HG03196 (cell line): ENCODE measurements around the gene ERCC4.

Source experiments
- ATAC-seq: cut with Tn5 transposase; IDR thresholded peaks from one replicate; pipeline ENCODE4 v1.9.1; 2021; ENCODE audit not compliant: unreplicated experiment

Gene ERCC4

DNA sequence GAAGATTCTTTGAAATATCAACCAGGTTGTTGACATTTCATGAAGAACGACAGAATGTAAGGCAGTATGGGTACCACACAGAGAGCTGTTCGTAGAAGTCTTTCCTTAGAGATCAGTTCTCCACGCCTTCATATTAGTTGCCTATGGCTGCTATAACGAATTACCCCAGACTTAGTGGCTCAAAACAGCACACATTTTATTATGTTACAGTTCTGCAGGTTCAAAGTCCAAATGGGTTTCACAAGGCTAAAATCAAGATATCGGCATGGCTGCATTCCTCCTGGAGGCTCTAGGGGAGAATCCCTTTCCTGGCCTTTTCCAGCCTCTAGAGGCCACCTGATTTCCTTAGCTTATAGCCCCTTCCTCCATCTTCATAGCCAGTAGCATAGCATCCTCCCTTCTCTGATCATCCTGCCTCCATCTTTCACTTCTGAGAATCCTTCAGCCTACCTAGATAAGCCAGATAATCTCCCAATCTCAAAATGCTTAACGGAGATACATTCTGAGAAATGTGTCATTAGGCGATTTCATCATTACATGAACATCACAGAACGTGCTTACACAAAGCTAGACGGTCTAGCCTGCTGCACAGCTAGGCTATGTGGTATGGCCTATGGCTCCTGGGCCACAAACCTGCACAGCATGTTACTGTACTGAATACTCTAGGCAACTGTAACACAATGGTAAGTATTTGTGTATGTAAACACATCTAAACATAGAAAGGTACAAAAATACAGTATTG, 26.0 kb downstream of the ERCC4 start:
- ATAC-seq: no peak

DNA sequence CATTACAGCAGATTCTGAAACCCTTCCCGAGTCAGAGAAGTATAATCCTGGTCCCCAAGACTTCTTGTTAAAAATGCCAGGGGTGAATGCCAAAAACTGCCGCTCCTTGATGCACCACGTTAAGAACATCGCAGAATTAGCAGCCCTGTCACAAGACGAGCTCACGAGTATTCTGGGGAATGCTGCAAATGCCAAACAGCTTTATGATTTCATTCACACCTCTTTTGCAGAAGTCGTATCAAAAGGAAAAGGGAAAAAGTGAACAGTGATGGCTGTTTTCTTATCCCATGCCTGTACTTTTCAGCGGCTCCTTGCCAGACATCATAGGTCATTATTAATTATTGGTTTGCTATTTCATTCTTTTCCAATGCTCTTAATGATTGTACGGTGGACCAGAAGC, 28.1 kb downstream of the ERCC4 start:
- no peak for ATAC-seq

DNA sequence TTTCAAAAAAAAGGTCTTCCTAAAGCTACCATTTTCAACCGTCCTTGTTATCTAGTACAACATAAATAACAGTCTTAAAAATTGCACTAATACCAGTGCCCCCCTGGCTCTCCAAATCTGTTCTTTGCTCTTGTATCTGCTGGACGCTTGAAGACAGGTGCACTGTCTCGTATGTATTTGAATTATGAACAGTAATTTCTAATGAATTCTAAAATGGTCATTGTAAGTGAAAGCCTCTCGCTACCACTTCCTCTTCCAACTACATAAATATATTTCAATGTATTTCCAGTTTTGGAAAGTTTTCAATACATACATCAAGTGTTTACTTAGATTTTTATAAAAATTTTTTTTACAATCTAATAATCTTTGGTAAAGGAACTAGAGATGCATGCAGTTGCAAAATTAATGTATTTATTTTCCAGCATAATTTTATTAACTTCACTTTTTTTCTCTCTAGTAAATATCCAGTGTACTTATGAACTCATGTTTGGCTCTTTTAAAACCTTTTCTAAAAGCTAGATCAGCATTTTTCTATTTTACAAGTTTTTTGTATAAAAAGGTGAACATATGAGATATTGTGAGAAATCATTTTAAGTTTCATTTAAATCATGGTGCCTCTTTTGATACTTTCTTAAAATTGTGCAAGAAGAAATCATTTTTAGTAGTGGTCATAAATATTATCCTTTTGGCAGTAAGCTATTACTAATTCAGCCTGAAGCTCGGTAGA, 31.0 kb downstream of the ERCC4 start:
- no peak for ATAC-seq

DNA sequence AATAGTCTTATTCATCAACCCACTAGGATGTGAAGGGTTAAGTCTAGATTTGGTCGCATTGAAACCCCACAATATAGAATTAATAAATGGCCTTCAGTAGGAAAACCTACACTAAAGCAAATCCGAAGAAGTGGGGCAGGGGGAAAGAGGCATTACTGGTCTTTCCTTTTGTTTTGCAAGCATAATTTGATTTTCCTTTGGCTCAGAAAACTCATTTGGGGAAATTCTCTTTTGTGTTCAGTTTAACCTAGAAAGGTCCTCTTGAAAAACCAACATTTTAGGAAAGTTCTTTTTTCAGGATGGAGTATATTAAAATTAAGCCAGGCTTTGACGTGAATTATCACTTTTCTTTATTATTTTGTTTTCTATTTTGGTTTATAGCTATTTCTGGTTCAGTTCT, 31.7 kb downstream of the ERCC4 start:
- no peak for ATAC-seq

DNA sequence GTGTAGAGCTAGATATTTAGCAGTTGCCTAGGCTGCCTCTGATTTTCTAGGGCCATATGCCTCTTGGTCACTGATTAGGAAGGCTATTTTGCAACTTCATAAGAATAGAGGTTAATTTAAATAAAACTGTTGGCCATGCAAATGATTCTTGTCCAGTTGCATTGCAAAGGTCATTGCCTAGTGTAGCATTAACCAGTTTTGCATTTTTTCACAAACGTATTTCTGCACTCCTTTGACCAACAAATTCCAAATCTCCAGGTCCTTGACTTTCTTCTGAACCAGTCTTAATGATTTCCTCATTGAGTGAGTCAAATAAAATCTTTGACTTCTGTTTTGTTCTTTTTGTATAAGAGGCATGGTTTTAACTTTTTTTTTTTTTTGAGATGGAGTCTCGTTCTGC, 33.5 kb downstream of the ERCC4 start:
- ATAC-seq: no peak

DNA sequence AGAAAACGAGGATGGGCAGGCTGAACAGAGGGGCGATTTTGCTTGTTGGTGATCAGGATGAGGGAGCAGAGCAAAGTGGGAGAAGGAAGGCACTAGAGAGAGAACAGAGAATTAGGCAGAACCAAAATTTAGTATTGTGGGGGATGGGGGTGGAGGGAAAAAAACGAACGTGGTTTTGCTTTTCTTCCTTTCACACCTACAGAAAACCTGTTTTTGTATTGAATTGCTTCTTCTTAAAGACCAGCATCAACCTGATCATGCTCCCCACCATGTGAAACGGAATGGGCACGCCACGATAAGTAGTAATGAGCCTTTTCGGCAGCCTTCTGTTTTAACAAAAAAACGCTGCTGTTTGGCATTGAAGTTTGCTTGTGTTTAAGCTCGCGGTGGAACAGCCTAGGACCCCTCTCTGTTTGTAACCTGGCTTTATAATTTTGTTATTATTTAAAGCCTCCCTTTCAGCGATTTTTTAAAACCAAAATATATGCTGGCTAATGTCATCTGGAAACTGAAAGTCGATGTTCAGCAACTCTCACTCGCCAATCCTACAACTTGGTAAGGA, 36.8 kb downstream of the ERCC4 start:
- no peak for ATAC-seq

DNA sequence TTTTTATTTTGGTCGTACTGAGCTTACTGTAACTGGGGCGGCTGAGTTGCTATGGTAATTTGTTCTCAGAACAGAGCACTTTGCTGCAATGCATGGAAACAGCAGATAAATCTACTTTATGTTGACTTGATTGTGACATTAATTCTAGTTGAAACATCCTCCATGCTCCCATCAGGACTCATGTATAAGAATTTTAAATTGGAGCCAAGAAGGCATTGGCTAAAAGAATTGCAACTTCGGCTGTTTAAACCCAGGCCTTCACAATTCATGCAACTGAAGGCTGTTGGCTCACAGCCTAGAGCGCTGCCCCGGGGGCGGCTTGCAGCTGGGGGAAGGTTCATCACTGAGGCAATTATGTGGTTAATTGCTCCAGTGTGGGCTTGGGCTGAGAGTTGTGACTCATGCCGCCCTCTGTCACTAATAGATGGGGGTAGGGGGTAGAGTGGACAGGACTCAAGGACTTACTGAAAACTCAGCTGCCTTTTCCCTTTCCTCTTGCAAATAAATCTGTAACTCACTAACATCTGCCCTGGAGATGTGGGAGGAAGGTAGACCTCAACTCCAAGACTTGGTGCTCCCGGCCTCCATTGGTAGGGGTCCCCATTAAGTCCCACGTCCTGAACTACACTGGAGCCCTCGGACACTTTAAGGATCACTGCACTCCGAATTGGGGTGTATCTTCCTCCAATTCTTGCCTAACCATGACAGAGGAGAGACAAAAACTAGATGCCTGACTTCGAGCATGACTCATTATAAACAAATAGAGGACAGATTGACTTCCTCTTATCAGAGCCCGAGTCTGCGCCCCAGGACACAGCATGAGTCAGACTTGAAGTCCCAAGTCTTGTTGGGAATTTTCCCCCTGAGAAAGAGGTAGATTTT, 37.5 kb downstream of the ERCC4 start:
- ATAC-seq: peak; percentile 89

DNA sequence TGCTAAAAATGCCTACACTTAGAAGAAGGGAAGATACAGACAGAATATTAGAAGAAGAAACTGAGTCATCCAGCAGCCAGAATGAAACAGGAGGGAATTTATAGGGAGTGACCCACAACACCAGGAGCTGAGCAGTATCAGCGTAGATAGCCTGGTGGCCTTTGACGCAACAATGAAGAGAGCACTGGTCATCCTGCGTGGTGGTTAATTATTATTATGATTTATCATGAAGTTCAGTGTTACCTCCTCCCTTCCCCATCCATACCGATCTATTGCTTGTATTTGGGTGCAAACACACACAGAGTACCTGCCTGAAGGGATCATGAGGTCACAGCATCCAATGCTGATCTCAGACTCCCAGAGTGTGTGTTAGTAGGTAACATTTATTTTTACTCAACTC, 38.5 kb downstream of the ERCC4 start:
- ATAC-seq: no peak

DNA sequence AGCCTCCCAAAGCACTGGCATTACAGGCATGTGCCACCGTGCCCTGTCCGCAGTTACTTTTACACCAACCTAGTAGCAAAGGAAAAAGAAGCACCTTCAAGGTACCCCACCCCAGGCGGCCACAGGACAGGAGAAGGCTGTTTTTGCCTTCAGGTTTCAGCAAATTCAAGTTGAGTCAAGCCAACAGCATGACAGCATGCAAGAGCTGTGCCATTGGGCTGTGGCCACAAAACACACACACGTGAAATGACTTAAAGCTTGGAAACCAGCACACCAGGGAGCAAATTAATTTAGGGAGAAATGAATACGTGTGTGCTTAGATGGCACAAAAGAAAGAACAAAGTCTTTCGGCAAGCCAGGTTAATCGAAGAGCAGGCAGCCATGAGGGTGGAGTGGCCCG, 39.7 kb downstream of the ERCC4 start:
- ATAC-seq: no peak

DNA sequence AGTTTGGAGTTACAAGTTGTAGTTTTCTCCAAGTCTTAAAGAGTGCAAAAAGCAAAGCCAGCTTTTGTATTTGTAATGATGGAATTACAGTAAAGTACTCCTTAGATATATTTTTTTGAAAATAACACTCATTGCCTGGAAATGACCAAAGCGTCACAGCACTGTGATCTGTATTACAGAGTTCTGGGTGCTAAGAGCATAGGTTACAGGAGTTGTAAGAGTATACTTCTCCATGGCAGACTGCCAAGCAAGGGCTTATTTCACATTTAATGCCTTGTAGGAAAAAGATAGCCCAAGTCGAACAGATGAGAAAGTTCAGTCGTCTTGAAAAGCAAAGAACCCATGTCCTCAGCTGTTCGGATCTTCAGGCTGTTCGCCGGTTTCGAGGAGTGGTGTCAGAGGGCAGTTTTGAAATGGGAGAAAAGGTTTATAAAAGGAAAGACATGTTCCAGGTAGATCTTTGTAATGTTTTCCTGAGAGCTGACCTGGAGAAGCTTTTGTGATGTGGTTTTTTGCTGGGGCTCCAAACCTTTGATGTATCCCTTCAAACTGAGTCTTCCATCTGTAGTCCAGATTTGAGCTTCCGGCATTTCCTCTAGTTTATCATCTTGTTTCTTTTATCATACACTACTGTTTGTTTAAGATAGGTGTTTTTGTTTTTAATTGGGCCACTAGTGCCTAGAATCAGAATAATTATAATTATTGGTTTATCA, 41.3 kb downstream of the ERCC4 start:
- ATAC-seq: no peak

DNA sequence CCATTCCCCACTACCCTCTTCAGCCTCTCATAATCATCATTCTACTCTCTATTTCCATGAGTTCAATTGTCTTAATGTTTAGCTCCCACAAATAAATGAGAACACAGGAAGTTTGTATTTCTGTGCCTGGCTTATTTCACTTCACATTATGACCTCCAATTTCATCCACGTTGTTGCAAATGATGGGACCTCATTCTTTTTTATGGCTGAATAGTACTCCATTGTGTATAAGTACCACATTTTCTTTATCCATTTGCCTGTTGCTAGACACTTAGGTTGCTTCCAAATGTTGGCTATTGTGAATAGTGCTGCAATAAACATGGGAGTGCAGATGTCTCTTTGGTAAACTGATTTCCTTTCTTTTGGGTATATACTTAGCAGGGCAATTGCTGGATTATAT, 42.3 kb downstream of the ERCC4 start:
- ATAC-seq: no peak

DNA sequence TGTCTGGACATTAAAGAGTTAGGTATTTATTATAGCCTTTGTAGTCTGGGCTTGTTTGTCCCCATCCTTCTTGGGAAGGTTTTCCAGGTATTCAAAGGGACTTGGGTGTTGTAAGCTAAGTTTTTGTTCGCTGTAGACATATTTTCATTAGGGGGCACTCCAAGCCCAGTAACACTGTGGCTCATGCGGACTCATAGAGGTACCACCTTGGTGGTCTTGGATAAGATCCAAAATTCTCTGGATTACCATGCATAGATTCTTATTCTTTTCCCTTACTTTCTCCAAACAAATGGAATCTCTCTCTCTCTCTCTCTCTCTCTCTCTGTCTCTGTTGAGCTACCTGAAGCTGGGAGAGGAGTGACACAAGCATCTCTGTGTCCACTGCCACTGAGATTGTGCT, 48.9 kb downstream of the ERCC4 start:
- ATAC-seq: no peak

DNA sequence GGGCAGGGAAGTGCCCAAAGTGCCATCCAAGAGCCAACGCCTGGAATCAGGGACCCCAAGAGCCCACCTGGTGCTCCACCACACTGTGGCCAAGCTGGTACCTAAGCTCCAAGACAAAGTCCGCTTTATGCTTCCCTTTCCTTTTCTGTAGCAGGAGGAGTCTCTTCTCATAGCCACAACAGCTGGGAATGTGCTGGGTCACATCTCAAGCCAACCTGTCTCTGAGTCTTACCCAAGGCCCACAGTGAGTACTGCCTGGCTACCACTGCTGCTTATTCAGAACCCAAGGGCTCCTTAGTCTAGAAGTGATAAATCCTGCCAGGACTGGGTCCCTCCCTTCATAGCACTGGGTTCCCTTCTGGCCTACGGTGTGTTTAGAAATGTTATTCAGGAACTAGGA, 49.8 kb downstream of the ERCC4 start:
- ATAC-seq: no peak

DNA sequence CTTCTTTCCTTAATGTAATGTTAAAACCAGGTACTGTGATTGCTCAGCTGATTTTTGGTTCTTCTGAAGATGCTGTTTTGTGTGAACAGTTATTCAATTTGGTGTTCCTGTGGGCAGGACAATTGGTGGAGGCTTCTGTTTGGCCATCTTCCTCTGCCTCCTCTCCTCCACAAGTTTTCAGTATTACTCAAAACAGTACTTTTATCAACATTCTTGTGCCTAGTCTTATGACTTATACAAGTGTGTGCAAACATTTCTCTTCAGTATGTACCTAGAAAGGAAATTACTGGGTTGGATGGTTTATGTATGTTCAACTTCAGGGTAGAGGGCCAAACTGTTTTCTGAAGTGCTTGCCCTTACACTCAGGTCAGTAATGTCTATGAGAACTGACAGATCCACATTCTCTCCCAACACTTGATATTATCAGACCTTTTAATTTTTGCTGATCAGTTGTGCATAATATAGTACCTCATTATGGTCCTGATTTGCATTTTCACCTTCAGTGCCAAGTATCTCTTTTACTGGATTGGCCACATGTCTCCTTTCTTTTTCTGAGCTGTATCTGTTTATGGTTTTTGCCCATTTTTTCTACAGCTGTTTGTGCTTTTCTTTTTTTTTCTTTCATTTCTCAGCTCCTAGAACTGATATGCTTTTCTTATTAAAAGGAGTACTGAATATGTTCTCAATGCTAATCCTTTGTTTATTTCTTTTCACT, 50.9 kb downstream of the ERCC4 start:
- ATAC-seq: no peak

DNA sequence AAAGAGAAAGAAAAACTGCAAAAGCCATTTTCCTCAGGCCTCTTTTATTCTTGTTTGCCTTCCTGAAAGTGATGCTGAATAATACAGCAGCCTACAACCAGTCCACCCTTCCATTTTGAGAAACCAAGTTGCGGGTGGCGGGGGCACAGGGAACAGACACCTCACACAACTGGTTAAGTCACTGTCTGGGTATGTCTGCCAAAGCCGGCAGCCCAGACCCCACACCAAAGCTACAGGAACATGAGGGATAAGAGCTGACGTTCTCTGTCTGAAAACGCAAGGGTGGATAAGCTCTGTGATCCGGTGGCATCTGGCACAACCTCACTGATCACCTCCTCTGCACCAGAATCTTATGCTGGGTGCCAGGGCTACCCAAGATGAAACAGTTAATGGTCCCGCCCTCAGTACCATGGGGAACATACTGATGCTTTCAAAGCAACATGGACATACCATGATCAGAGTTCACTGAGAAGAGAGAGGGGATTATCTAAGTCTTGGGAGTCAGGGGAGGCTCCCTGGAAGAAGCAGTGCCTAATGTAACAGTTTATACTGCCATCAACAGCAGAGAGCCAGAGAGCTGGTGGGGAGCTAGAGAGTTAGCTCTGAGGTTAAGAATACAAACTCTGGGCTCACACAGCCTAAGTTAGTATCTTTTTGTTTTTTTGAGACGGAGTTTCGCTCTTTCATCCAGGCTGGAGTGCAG, 53.5 kb downstream of the ERCC4 start:
- no peak for ATAC-seq

DNA sequence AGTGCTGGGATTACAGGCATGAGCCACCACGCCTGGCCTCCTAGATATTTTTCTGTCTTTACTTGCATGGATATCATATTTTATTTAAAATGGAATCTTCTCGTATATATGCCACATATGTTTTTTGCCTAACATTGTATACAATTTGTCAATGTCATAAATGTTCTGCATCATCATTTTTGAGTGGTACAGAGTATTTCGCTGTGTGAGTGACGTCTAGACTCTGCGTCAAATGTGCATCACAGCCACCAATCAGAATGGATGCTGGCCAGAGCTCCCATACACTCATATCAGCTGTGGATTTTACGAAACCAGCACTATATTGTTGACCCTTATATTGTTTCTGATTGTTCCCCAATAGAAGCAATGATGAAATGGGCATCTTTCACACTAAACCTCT, 57.2 kb downstream of the ERCC4 start:
- no peak for ATAC-seq

DNA sequence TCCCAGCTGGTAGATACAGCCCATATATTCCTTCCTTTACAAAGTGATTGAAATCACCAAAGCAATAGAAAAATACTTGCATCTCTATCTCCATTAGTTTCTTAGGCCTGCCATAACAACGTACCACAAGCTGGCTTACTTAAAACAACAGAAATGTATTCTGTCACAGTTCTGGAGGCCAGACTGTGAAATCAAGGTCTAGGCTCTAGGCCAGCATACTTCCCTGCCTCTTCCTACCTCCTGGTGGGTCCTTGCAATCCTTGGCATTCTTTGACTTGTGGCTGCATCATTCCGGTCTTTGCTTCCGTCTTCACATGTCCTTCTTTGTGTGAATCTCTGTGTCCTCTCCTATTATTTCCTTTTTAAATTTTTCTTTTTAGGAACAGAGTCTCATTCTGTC, 62.5 kb downstream of the ERCC4 start:
- no peak for ATAC-seq

DNA sequence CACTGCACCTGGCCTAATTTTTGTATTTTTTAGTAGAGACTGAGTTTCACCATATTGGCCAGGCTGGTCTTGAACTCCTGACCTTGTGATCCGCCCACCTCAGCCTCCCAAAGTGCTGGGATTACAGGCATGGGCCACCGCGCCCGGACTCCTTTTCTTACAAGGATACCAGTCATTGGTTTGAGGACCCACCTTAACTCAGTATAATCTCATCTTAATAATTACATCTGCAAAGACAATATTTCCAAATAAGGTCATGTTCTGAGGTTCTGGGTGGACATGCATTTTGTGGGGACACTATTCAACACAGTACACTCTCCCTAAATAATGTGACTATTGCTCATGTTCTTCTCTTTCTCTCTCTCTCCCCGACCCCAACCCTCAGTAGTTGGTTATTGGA, 63.7 kb downstream of the ERCC4 start:
- no peak for ATAC-seq

DNA sequence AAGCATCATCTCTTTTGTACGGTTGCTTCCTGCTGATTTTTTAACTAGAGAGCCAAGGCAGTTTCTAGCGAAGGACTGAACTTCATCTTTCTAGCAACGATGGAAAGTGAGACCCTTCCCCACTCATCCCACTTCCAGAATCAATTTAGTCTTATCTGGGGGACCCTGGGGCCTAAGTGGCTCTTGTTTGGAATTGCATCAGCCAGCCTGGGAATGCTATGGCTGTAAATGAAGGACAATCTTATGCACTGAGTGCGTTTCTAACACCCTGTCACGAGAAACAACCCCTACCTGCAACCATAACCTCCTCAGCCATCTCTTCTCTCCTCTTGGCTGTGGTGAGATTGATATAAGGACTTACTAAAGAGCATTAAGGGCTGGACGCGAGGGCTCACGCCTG, 64.8 kb downstream of the ERCC4 start:
- no peak for ATAC-seq

DNA sequence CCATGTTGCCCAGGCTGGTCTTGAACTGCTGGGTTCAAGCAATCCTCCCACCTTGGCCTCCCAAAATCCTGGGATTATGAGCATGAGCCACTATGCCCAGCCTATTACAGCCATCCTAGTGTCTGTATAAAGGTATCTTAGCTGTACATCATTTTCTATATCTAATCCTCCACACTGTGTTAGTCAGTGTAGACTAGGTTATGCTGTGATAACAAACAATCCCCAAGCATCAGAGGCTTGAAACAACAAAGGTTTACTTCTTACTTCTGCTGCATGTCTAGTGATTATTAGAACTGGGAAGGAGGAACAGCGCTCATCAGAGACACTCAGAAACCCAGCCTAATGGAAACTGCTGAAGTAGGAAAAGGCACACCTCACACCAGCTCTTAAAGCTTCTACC, 68.1 kb downstream of the ERCC4 start:
- no peak for ATAC-seq
